OCI-LY1 (cell line): ENCODE results near the gene DCDC2.

Experiments used
- CTCF ChIP-seq: fragments of 200-600 bp; sonication (generic), shearing (Covaris generic); IDR thresholded peaks from 2 replicates; pipeline ENCODE4 v1.5.1; 2017; ENCODE audit warnings: mild to moderate bottlenecking, antibody characterized with exemption, low read length, moderate library complexity, mixed read lengths
- EZH2 ChIP-seq: fragments of 200-600 bp; sonication (generic), shearing (Covaris generic); IDR thresholded peaks from 2 replicates; pipeline ENCODE4 v1.8.0; 2017; ENCODE audit warnings: borderline replicate concordance, mixed run types, mild to moderate bottlenecking, antibody characterized with exemption, low read length, moderate library complexity, mixed read lengths

DNA sequence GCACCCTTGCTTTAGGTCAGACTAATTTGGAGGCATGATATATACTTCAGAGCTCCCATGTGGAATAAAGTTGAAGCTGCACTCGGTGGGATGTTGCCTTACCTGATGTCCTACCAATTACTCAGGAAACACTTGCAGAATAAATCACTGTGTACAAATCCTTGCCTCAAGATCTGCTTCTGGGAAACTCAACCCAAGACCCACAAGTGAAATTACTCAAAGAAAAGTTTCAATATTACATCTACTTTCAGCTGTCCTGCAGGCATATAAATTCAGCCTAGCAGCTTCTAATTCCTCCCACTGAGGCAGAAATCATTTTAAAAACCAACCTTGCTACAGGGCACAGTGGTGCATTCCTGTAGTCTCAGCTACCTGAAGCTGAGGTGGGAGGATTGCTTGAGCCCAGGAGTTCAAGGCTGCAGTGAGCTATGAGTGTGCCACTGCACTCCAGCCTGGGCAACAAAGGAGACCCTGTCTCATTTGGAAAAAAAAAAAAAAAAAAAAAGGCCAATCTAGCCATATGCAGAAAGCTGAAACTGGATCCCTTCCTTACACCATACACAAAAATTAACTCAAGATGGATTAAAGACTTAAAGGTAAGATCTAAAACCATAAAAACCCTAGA, 20.7 kb upstream of the DCDC2 start:
- TF ChIP-seq CTCF (no peak), EZH2 (no peak)
